GM21381 (cell line): ENCODE measurements around the gene EPS8L1.

ENCODE experiments used
- ATAC-seq: cut with Tn5 transposase; IDR thresholded peaks from one replicate; pipeline ENCODE4 v1.9.1; 2021; ENCODE audit warnings: mild to moderate bottlenecking, moderate library complexity; ENCODE audit not compliant: unreplicated experiment

The EPS8L1 gene

GRCh38 chr19:55114566-55115145, 39.0 kb downstream of the EPS8L1 start:
- no peak for ATAC-seq

- ATAC-seq, result no peak
These were observed 39.9 kb downstream of the EPS8L1 start for GRCh38 chr19:55115446-55116065.

- ATAC-seq, result peak; percentile 9
These were observed 40.7 kb downstream of the EPS8L1 start for GRCh38 chr19:55116232-55116858.

- peak; percentile 13 for ATAC-seq
These were observed 41.4 kb downstream of the EPS8L1 start, which contains the start of gene PPP1R12C for GRCh38 chr19:55116859-55117662. TSS of gene PPP1R12C (minus strand) at chr19:55117637. CDS start at chr19:55117543, 94 bp downstream.

GRCh38 chr19:55117663-55118391, 42.2 kb downstream of the EPS8L1 start:
- ATAC-seq, result peak; percentile 86

- no peak for ATAC-seq
These were observed 42.8 kb downstream of the EPS8L1 start for GRCh38 chr19:55118401-55118991.

- no peak for ATAC-seq
These were observed 43.4 kb downstream of the EPS8L1 start for GRCh38 chr19:55119053-55119452.

- no peak for ATAC-seq
These were observed 55.8 kb downstream of the EPS8L1 start for GRCh38 chr19:55131421-55131820.

- ATAC-seq, result no peak
These were observed 56.9 kb downstream of the EPS8L1 start for GRCh38 chr19:55132453-55133129.

GRCh38 chr19:55133639-55134444, 58.2 kb downstream of the EPS8L1 start:
- no peak for ATAC-seq

GRCh38 chr19:55134736-55135135, 59.1 kb downstream of the EPS8L1 start:
- no peak for ATAC-seq

GRCh38 chr19:55136399-55137102, 60.9 kb downstream of the EPS8L1 start:
- ATAC-seq, result no peak
